ENCODE data around the gene NAPG. TPM values are rescaled to one million over a fixed set of nuclear protein-coding genes. Genes with fewer than 3 reads are reported as not detected.

The NAPG gene
- total and polyA plus RNA-seq, 4 donors = 8.1 to 23.0 (median 14.6) TPM

DNA sequence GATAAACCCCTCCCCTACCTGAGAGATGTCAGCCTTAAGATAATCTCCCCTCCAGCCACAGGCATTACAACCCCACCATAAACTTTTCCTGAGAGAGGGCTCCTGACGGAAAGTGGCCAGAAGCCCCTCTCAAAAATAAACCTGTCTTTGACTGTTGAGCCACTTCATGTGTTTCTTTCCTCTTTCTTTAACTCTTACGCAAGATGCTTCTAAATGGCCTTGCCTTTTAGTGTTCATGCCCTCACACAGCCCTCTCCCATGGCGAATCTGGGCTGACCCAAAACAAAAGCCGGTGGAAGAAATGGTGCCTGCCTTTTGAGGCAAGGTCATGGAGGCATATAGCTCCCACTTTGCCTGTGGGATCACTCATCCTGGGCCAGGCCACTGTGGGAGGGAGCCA is 54.4 kb downstream of the NAPG start:
- no peaks in the 10 kb centered on the region for H3K9me3 ChIP-seq (ENCODE audit: control insufficient read depth in 4 of 4, low read length in 3 of 4)
- H3K36me3 ChIP-seq (ENCODE audit: control insufficient read depth in 4 of 4, insufficient read depth in 3 of 4, low read depth in 1 of 4, low read length in 3 of 4) = no peaks in the 10 kb centered on the region
- TF ChIP-seq, protein P1, sequence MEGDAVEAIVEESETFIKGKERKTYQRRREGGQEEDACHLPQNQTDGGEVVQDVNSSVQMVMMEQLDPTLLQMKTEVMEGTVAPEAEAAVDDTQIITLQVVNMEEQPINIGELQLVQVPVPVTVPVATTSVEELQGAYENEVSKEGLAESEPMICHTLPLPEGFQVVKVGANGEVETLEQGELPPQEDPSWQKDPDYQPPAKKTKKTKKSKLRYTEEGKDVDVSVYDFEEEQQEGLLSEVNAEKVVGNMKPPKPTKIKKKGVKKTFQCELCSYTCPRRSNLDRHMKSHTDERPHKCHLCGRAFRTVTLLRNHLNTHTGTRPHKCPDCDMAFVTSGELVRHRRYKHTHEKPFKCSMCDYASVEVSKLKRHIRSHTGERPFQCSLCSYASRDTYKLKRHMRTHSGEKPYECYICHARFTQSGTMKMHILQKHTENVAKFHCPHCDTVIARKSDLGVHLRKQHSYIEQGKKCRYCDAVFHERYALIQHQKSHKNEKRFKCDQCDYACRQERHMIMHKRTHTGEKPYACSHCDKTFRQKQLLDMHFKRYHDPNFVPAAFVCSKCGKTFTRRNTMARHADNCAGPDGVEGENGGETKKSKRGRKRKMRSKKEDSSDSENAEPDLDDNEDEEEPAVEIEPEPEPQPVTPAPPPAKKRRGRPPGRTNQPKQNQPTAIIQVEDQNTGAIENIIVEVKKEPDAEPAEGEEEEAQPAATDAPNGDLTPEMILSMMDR (IDR thresholded peaks at IDR 0.05; ENCODE audit: low read depth, low read length, missing input control) = no peak
- DNase-seq (ENCODE audit: low spot score) = no peak
- H3K4me3 ChIP-seq (ENCODE audit: low read depth in 1 of 3, low read length in 3 of 3) = no peak overlapping the region
- no peak overlapping the region for H3K9ac ChIP-seq (ENCODE audit: low read depth in 1 of 2, low read length in 2 of 2)
- H3K4me1 ChIP-seq (ENCODE audit: control insufficient read depth in 4 of 4, insufficient read depth in 4 of 4, low read length in 3 of 4) = no peaks in the 10 kb centered on the region
- WGBS = 97% methylated on average over 4 of the region's 4 CpGs
- H3K27me3 ChIP-seq (ENCODE audit: control insufficient read depth in 4 of 4, insufficient read depth in 4 of 4, low read length in 3 of 4) = no peaks in the 10 kb centered on the region
- no peak overlapping the region for H3K27ac ChIP-seq (ENCODE audit: low read depth in 1 of 2, low read length in 2 of 2)

DNA sequence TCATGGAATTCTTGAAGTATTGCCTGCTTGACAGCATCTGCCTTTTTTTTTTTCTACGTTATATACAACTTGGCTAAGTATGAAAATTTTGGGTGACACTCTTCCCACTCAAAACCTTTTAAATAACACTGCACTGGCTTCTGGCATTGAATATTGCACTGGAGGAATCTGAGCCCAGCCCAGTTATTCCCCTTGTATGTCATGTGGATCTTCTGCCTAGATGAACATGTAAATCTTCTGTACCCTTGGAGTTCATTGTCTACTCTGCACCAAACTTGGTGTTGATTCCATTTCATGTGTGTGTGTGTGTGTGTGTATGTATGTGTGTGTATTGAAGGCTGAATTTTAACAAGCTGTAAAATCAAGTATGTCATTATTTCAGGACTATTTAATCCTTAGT is 59.4 kb downstream of the NAPG start:
- 90% methylated on average over 1 of the region's 1 CpG for WGBS
- no peaks in the 10 kb centered on the region for H3K4me1 ChIP-seq (ENCODE audit: control insufficient read depth in 4 of 4, insufficient read depth in 4 of 4, low read length in 3 of 4)

DNA sequence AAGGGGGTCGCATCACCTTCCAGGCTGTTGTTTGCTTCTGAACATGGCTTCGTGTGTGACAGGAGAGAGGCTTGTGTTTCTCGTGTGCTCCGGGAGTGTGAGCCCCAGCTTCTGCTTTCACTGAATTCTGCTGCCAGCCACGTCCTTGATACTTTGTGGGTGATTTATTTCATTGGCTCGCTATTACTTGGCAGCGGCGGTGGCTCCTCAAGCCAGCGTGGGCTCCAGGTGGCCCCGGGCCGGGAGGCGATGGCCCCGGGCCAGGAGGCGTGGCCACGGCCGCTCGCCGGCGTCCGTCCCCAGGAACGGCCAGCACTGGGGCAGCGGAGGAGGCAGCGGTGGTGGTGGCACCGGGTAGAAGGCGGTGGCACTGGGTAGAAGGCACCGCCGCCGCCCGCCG is 63.1 kb downstream of the NAPG start:
- DNase-seq (ENCODE audit: low spot score) = no peak
- 95% methylated on average over 30 of the region's 30 CpGs for WGBS
- Histone ChIP-seq H3K27me3 (ENCODE audit: control insufficient read depth in 4 of 4, insufficient read depth in 4 of 4, low read length in 3 of 4) (no peaks in the 10 kb centered on the region), H3K9ac (ENCODE audit: low read depth in 1 of 2, low read length in 2 of 2) (no peak overlapping the region), H3K4me3 (ENCODE audit: low read depth in 1 of 3, low read length in 3 of 3) (no peak overlapping the region), H3K36me3 (ENCODE audit: control insufficient read depth in 4 of 4, insufficient read depth in 3 of 4, low read depth in 1 of 4, low read length in 3 of 4) (no peaks in the 10 kb centered on the region), H3K4me1 (ENCODE audit: control insufficient read depth in 4 of 4, insufficient read depth in 4 of 4, low read length in 3 of 4) (no peaks in the 10 kb centered on the region), H3K27ac (ENCODE audit: low read depth in 1 of 2, low read length in 2 of 2) (no peak overlapping the region), H3K9me3 (ENCODE audit: control insufficient read depth in 4 of 4, low read length in 3 of 4) (no peaks in the 10 kb centered on the region)
- TF ChIP-seq SP1 (IDR thresholded peaks at IDR 0.05) = no peak
- TF ChIP-seq, protein P1 (IDR thresholded peaks at IDR 0.05; ENCODE audit: low read depth, low read length, missing input control) = no peak
- TF ChIP-seq, protein P2, sequence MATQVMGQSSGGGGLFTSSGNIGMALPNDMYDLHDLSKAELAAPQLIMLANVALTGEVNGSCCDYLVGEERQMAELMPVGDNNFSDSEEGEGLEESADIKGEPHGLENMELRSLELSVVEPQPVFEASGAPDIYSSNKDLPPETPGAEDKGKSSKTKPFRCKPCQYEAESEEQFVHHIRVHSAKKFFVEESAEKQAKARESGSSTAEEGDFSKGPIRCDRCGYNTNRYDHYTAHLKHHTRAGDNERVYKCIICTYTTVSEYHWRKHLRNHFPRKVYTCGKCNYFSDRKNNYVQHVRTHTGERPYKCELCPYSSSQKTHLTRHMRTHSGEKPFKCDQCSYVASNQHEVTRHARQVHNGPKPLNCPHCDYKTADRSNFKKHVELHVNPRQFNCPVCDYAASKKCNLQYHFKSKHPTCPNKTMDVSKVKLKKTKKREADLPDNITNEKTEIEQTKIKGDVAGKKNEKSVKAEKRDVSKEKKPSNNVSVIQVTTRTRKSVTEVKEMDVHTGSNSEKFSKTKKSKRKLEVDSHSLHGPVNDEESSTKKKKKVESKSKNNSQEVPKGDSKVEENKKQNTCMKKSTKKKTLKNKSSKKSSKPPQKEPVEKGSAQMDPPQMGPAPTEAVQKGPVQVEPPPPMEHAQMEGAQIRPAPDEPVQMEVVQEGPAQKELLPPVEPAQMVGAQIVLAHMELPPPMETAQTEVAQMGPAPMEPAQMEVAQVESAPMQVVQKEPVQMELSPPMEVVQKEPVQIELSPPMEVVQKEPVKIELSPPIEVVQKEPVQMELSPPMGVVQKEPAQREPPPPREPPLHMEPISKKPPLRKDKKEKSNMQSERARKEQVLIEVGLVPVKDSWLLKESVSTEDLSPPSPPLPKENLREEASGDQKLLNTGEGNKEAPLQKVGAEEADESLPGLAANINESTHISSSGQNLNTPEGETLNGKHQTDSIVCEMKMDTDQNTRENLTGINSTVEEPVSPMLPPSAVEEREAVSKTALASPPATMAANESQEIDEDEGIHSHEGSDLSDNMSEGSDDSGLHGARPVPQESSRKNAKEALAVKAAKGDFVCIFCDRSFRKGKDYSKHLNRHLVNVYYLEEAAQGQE (IDR thresholded peaks at IDR 0.05) = no peak
- no peak for TF ChIP-seq RXRA (IDR thresholded peaks at IDR 0.05)
- no peak for TF ChIP-seq TAF1 (conservative IDR thresholded peaks at IDR 0.05)
- TF ChIP-seq HNF4A (conservative IDR thresholded peaks at IDR 0.05) = no peak
- no peak for TF ChIP-seq HNF4G (IDR thresholded peaks at IDR 0.05)
- no peak for TF ChIP-seq FOXA1 (IDR thresholded peaks at IDR 0.05)

More for the DNA sequence above, 59.4 kb downstream of the NAPG start:
- H3K27me3 ChIP-seq (ENCODE audit: control insufficient read depth in 4 of 4, insufficient read depth in 4 of 4, low read length in 3 of 4) = no peaks in the 10 kb centered on the region
- H3K9me3 ChIP-seq (ENCODE audit: control insufficient read depth in 4 of 4, low read length in 3 of 4) = no peaks in the 10 kb centered on the region
- H3K27ac ChIP-seq (ENCODE audit: low read depth in 1 of 2, low read length in 2 of 2) = no peak overlapping the region
- H3K4me3 ChIP-seq (ENCODE audit: low read depth in 1 of 3, low read length in 3 of 3) = no peak overlapping the region
- TF ChIP-seq RAD21 (IDR thresholded peaks at IDR 0.05) = no peak
- no peak for TF ChIP-seq HNF4G (IDR thresholded peaks at IDR 0.05)
- TF ChIP-seq RXRA (IDR thresholded peaks at IDR 0.05) = no peak
- TF ChIP-seq, protein P1 (IDR thresholded peaks at IDR 0.05; ENCODE audit: low read depth, low read length, missing input control) = no peak
- TF ChIP-seq, protein P2 (IDR thresholded peaks at IDR 0.05) = no peak
- no peak for TF ChIP-seq SP1 (IDR thresholded peaks at IDR 0.05)
- no peaks in the 10 kb centered on the region for H3K36me3 ChIP-seq (ENCODE audit: control insufficient read depth in 4 of 4, insufficient read depth in 3 of 4, low read depth in 1 of 4, low read length in 3 of 4)
- no peak for DNase-seq (ENCODE audit: low spot score)
- H3K9ac ChIP-seq (ENCODE audit: low read depth in 1 of 2, low read length in 2 of 2) = no peak overlapping the region
